Measurements from ENCODE around the gene RAPGEF5. TPM values are rescaled to one million over a fixed set of nuclear protein-coding genes. Genes with fewer than 3 reads are reported as not detected.

The RAPGEF5 gene
- total and polyA plus RNA-seq, 10 donors, result 10.2 to 335 (median 184) TPM

DNA sequence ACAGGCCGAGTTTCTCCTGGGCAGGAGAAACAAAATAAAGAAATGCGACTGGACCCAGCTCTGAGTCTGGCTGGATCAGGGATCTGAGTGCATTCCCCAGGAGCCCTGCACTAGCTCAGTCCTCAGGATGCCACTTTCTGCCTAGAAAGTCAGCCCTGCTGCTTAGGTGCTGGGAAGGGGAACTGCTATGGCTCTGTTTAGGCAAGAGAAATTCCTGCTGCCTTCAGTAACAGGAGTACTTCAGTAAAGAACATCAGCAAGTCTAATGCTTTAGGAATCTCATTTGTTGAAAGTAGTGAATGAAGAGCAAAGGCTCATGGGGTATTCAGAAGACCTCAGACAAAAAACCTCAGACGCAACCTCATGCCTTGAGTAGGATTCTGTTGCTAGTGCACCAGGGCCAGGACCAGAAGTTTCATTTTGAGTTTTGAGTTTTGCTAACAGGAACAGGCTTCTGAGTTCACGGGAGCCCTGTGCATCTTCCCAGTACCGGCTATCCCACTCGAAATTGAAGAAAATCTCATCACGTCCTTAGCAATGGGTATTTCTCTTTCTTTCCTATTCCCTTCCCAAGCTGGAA is 240.4 kb downstream of the RAPGEF5 start:
- intact Hi-C loops (cut with DNase I; ENCODE audit: low total_unique reads), result no loop called here
- no peak for DNase-seq
- no peak overlapping the region for H3K4me3 ChIP-seq
- no peaks in the 10 kb centered on the region for H3K9me3 ChIP-seq
- 75 to 95% (median 91%) methylated on average over 7 of the region's 7 CpGs for WGBS, 5 donors
- H3K27me3 ChIP-seq (replicated peaks in 1 of 7), result no peaks in the 10 kb centered on the region
- no peak for TF ChIP-seq POLR2A (IDR thresholded peaks at IDR 0.05)
- TF ChIP-seq POLR2AphosphoS5 (IDR thresholded peaks at IDR 0.05), result no peak
- TF ChIP-seq CTCF (IDR thresholded peaks at IDR 0.05 in 8 of 11, conservative IDR thresholded peaks at IDR 0.05 in 3 of 11), result no peak
- H3K27ac ChIP-seq, result peak overlapping the region in 2 of 8 donors; percentile 9 to 12
- peaks cover 0 to under 1% (median 0%) of the 10 kb centered on the region in 6 donors for H3K4me1 ChIP-seq
- peaks cover 0 to 65% (median 11%) of the 10 kb centered on the region in 6 donors for H3K36me3 ChIP-seq

DNA sequence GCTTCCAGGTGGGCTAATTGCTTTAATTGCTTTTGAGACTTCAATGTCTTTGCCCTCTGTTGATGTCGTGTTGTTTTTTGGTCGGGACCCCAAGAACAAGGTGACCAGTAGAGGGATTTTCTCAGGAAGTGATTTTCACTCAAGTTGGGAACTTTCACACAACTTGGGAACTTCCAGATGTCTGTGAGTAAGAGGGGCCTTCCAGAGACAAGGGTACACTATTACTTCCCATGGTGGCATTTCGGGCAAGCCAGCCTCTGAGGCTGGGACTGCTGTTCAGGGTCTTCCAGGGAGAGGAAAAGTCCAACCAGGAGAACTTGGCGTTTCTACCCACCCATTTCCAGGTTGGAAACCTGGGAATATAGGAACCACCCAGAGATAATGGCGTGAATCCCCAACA is 241.3 kb downstream of the RAPGEF5 start:
- no peaks in the 10 kb centered on the region for H3K9me3 ChIP-seq
- no peak for DNase-seq
- peaks cover 0 to under 1% (median 0%) of the 10 kb centered on the region in 6 donors for H3K4me1 ChIP-seq
- peak overlapping the region in 2 of 8 donors; percentile 9 to 12 for H3K27ac ChIP-seq
- no peaks in the 10 kb centered on the region for H3K27me3 ChIP-seq (replicated peaks in 1 of 7)
- TF ChIP-seq POLR2AphosphoS5 (IDR thresholded peaks at IDR 0.05) (no peak), POLR2A (IDR thresholded peaks at IDR 0.05) (no peak), CTCF (IDR thresholded peaks at IDR 0.05 in 8 of 11, conservative IDR thresholded peaks at IDR 0.05 in 3 of 11) (no peak)
- no peak overlapping the region for H3K4me3 ChIP-seq
- peaks cover 0 to 57% (median 4%) of the 10 kb centered on the region in 6 donors for H3K36me3 ChIP-seq
- WGBS, 5 donors, result 78 to 90% (median 79%) methylated on average over 5 of the region's 5 CpGs
- intact Hi-C loops (cut with DNase I; ENCODE audit: low total_unique reads), result no loop called here

- Histone ChIP-seq H3K36me3 (peaks cover 0 to 45% (median 0%) of the 10 kb centered on the region in 6 donors), H3K27me3 (replicated peaks in 1 of 7) (no peaks in the 10 kb centered on the region), H3K9me3 (no peaks in the 10 kb centered on the region), H3K4me3 (no peak overlapping the region), H3K27ac (peak overlapping the region in 2 of 8 donors; percentile 1 to 36), H3K4me1 (peaks cover 0 to 8% (median 0%) of the 10 kb centered on the region in 6 donors)
- no peak for DNase-seq
- intact Hi-C loops (cut with DNase I; ENCODE audit: low total_unique reads), result loop anchor here (5.0 kb wide), 1 partner anchor 373 kb away; no protein-coding TSS in a partner anchor
- peak; percentile 40 to 52 (median 46) for TF ChIP-seq POLR2AphosphoS5 (IDR thresholded peaks at IDR 0.05)
- no peak for TF ChIP-seq POLR2A (IDR thresholded peaks at IDR 0.05)
- 64 to 83% (median 72%) methylated on average over 7 of the region's 7 CpGs for WGBS, 5 donors
These were observed 242.4 kb downstream of the RAPGEF5 start for GRCh38 chr7:22114440-22114981.

- Histone ChIP-seq H3K27ac (no peak overlapping the region), H3K36me3 (peaks cover 0 to 30% (median 0%) of the 10 kb centered on the region in 6 donors), H3K9me3 (no peaks in the 10 kb centered on the region), H3K4me1 (peaks cover 0 to 8% (median 0%) of the 10 kb centered on the region in 6 donors), H3K4me3 (no peak overlapping the region), H3K27me3 (replicated peaks in 1 of 7) (no peaks in the 10 kb centered on the region)
- WGBS, 5 donors, result 73 to 91% (median 74%) methylated on average over 3 of the region's 3 CpGs
- intact Hi-C loops (cut with DNase I; ENCODE audit: low total_unique reads), result loop anchor here (5.0 kb wide), 1 partner anchor 374 kb away; no protein-coding TSS in a partner anchor
- no peak for DNase-seq
- peak in 1 of 3 donors; percentile 19 for TF ChIP-seq POLR2AphosphoS5 (IDR thresholded peaks at IDR 0.05)
- TF ChIP-seq POLR2A (IDR thresholded peaks at IDR 0.05), result no peak
These were observed 243.9 kb downstream of the RAPGEF5 start for GRCh38 chr7:22113041-22113440.

DNA sequence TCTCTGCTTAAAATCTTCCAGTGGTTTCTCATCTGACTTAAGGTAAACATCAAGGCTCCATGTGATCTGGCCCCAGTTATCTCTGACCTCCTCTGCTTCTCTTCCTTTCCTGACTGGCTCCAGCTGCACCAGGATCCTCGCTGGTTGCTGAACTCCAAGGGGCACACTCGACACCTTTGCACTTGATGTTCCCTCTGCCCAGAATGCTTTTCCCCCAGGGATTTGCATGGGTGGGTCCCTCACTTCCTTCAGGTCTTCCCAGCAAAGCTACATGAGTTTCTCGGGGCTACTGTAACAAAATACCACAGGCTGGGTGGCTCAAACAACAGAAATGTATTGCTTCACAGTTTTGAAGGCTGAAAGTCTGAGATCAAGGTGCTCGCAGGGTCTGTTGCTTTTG is 245.3 kb downstream of the RAPGEF5 start:
- intact Hi-C loops (cut with DNase I; ENCODE audit: low total_unique reads), result loop anchor here (5.0 kb wide), 1 partner anchor 376 kb away; no protein-coding TSS in a partner anchor
- WGBS, 5 donors, result 77 to 88% (median 80%) methylated on average over 4 of the region's 4 CpGs
- no peaks in the 10 kb centered on the region for H3K27me3 ChIP-seq (replicated peaks in 1 of 7)

More for the DNA sequence above, 245.3 kb downstream of the RAPGEF5 start:
- Histone ChIP-seq H3K4me3 (no peak overlapping the region), H3K27ac (no peak overlapping the region), H3K36me3 (peaks cover 0 to 16% (median 0%) of the 10 kb centered on the region in 6 donors), H3K9me3 (peaks cover 0 to under 1% (median 0%) of the 10 kb centered on the region in 8 donors), H3K4me1 (peaks cover 0 to 8% (median 0%) of the 10 kb centered on the region in 6 donors)
- TF ChIP-seq POLR2A (IDR thresholded peaks at IDR 0.05) (no peak), CTCF (IDR thresholded peaks at IDR 0.05 in 8 of 11, conservative IDR thresholded peaks at IDR 0.05 in 3 of 11) (no peak), POLR2AphosphoS5 (IDR thresholded peaks at IDR 0.05) (no peak)
- no peak for DNase-seq
